Activated naive CD8-positive, alpha-beta T cell treated with anti-CD3 and anti-CD28 coated beads, Interleukin-2, amount 10 ng/mL, durations not matched to agents 7 days and 5 days (primary cell): ENCODE measurements around the gene LGALS3BP. TPM values are rescaled to one million over a fixed set of nuclear protein-coding genes. Genes with fewer than 3 reads are reported as not detected.

ENCODE experiments used
- ATAC-seq: fragments of 150-1000 bp; cut with Tn5 transposase; one replicate; pipeline ENCODE4 v1.10.0; 2021; ENCODE audit warnings: low read depth, moderate library complexity
- POLR2A ChIA-PET: fragments of 350-600 bp; sonication (Branson Sonifier 250); formaldehyde crosslinking; loops from one replicate; lab custom pipeline; 2021; ENCODE audit warnings: antibody characterized with exemption; lab: Charles Lee
- DNase-seq: peaks from one replicate; pipeline ENCODE4 v3.0.0; 2021
- H3K27ac Mint-ChIP-seq: one replicate; pipeline ENCODE4 v1.8.0; 2022; ENCODE audit warnings: mild to moderate bottlenecking, mixed read lengths
- H3K27me3 Mint-ChIP-seq: one replicate; pipeline ENCODE4 v1.8.0; 2022; ENCODE audit warnings: mild to moderate bottlenecking, moderate library complexity, mixed read lengths
- H3K36me3 Mint-ChIP-seq: one replicate; pipeline ENCODE4 v1.8.0; 2021; ENCODE audit warnings: mild to moderate bottlenecking, mixed read lengths
- H3K4me1 Mint-ChIP-seq: one replicate; pipeline ENCODE4 v1.8.0; 2021; ENCODE audit warnings: mixed read lengths
- H3K4me3 Mint-ChIP-seq: one replicate; pipeline ENCODE4 v1.8.0; 2022; ENCODE audit warnings: mild to moderate bottlenecking, moderate library complexity, mixed read lengths
- H3K9me3 Mint-ChIP-seq: one replicate; pipeline ENCODE4 v1.8.0; 2021; ENCODE audit warnings: mixed read lengths
- total RNA-seq, 2 experiments: library from RNA; stranded (reverse); gene quantifications; one replicate each; pipeline ENCODE4 v1.2.3, GENCODE V29; 2021

LGALS3BP gene
- total RNA-seq, 2 experiments from 2014 or later, result 193 to 222 TPM

- Mint-ChIP-seq H3K4me1 (peaks cover 8% of the 10 kb centered on the region), H3K4me3 (no peak overlapping the region), H3K27me3 (peaks cover 56% of the 10 kb centered on the region), H3K27ac (no peak overlapping the region), H3K9me3 (peaks cover under 1% of the 10 kb centered on the region), H3K36me3 (no peaks in the 10 kb centered on the region)
- ATAC-seq (no peak), DNase-seq (no peak)
- POLR2A ChIA-PET, result no interaction called here
These were observed 41.0 kb upstream of the LGALS3BP start for GRCh38 chr17:79020631-79021301.

- H3K27ac Mint-ChIP-seq, result no peak overlapping the region
- peaks cover 52% of the 10 kb centered on the region for H3K27me3 Mint-ChIP-seq
- peaks cover 2% of the 10 kb centered on the region for H3K9me3 Mint-ChIP-seq
- POLR2A ChIA-PET, result no interaction called here
- no peak for DNase-seq
- no peaks in the 10 kb centered on the region for H3K36me3 Mint-ChIP-seq
- peaks cover 8% of the 10 kb centered on the region for H3K4me1 Mint-ChIP-seq
- ATAC-seq, result peak; percentile 39
- H3K4me3 Mint-ChIP-seq, result no peak overlapping the region
These were observed 40.2 kb upstream of the LGALS3BP start for GRCh38 chr17:79019632-79020584.

GRCh38 chr17:79019261-79019631 is 39.5 kb upstream of the LGALS3BP start:
- Mint-ChIP-seq H3K9me3 (peaks cover 2% of the 10 kb centered on the region), H3K27ac (no peak overlapping the region), H3K4me1 (peaks cover 6% of the 10 kb centered on the region), H3K4me3 (no peak overlapping the region), H3K27me3 (peaks cover 48% of the 10 kb centered on the region), H3K36me3 (no peaks in the 10 kb centered on the region)
- no peak for ATAC-seq
- POLR2A ChIA-PET, result no interaction called here
- DNase-seq, result no peak

- Mint-ChIP-seq H3K4me1 (peaks cover 3% of the 10 kb centered on the region), H3K4me3 (no peak overlapping the region), H3K9me3 (peaks cover 3% of the 10 kb centered on the region), H3K27me3 (peaks cover 45% of the 10 kb centered on the region), H3K27ac (no peak overlapping the region), H3K36me3 (peaks cover 1% of the 10 kb centered on the region)
- DNase-seq, result no peak
- no peak for ATAC-seq
- POLR2A ChIA-PET, result interaction anchor here (0.6 kb wide), 1 partner anchor 18 kb away, joined by 4 read pairs; no protein-coding TSS in a partner anchor
These were observed 38.6 kb upstream of the LGALS3BP start for GRCh38 chr17:79018370-79018695.

GRCh38 chr17:79017546-79018369 is 38.0 kb upstream of the LGALS3BP start:
- POLR2A ChIA-PET, result no interaction called here
- H3K4me1 Mint-ChIP-seq, result peaks cover 3% of the 10 kb centered on the region
- no peak for DNase-seq
- H3K27ac Mint-ChIP-seq, result no peak overlapping the region
- peaks cover 1% of the 10 kb centered on the region for H3K36me3 Mint-ChIP-seq
- peaks cover 3% of the 10 kb centered on the region for H3K9me3 Mint-ChIP-seq
- no peak for ATAC-seq
- H3K4me3 Mint-ChIP-seq, result no peak overlapping the region
- H3K27me3 Mint-ChIP-seq, result peaks cover 39% of the 10 kb centered on the region

- H3K27ac Mint-ChIP-seq, result no peak overlapping the region
- POLR2A ChIA-PET, result no interaction called here
- H3K4me3 Mint-ChIP-seq, result no peak overlapping the region
These were observed 34.5 kb upstream of the LGALS3BP start for GRCh38 chr17:79014158-79014758.

GRCh38 chr17:79012563-79013134 is 32.9 kb upstream of the LGALS3BP start:
- POLR2A ChIA-PET, result no interaction called here
- H3K27me3 Mint-ChIP-seq, result peaks cover 11% of the 10 kb centered on the region
- no peak overlapping the region for H3K27ac Mint-ChIP-seq
- DNase-seq (no peak), ATAC-seq (no peak)
- no peak overlapping the region for H3K4me3 Mint-ChIP-seq
- H3K36me3 Mint-ChIP-seq, result peaks cover 7% of the 10 kb centered on the region
- peaks cover 19% of the 10 kb centered on the region for H3K4me1 Mint-ChIP-seq
- H3K9me3 Mint-ChIP-seq, result peaks cover 3% of the 10 kb centered on the region

More at GRCh38 chr17:79014158-79014758, 34.5 kb upstream of the LGALS3BP start:
- ATAC-seq (no peak), DNase-seq (no peak)
- Mint-ChIP-seq H3K9me3 (peaks cover 3% of the 10 kb centered on the region), H3K4me1 (peaks cover 8% of the 10 kb centered on the region), H3K27me3 (peaks cover 15% of the 10 kb centered on the region), H3K36me3 (peaks cover 1% of the 10 kb centered on the region)

GRCh38 chr17:79011451-79012147 is 31.9 kb upstream of the LGALS3BP start:
- POLR2A ChIA-PET, result no interaction called here
- Mint-ChIP-seq H3K4me1 (peaks cover 27% of the 10 kb centered on the region), H3K27ac (no peak overlapping the region), H3K27me3 (peaks cover 5% of the 10 kb centered on the region), H3K36me3 (peaks cover 10% of the 10 kb centered on the region), H3K9me3 (peaks cover 3% of the 10 kb centered on the region), H3K4me3 (no peak overlapping the region)
- DNase-seq (no peak), ATAC-seq (no peak)

GRCh38 chr17:79010304-79010646 is 30.6 kb upstream of the LGALS3BP start:
- no peak for DNase-seq
- Mint-ChIP-seq H3K27me3 (peaks cover 3% of the 10 kb centered on the region), H3K4me3 (peak overlapping the region; percentile 96), H3K27ac (peak overlapping the region; percentile 96), H3K36me3 (peaks cover 10% of the 10 kb centered on the region), H3K9me3 (peaks cover 2% of the 10 kb centered on the region), H3K4me1 (peaks cover 38% of the 10 kb centered on the region)
- ATAC-seq, result no peak
- POLR2A ChIA-PET, result interaction anchor here (0.6 to 1.4 kb wide), 4 partner anchors 15 to 65 kb away, joined by 3 to 8 read pairs (median 6); partner anchors contain the start of genes ENGASE and LGALS3BP

- ATAC-seq (peak; percentile 94), DNase-seq (peak; percentile 92)
- H3K4me3 Mint-ChIP-seq, result peak within 1 kb of the TSS; percentile 96
- H3K27me3 Mint-ChIP-seq, result peaks cover 3% of the 10 kb centered on the region
- peaks cover 39% of the 10 kb centered on the region for H3K4me1 Mint-ChIP-seq
- H3K27ac Mint-ChIP-seq, result peak within 1 kb of the TSS; percentile 96
- POLR2A ChIA-PET, result interaction anchor here (0.6 to 1.4 kb wide), 6 partner anchors 14 to 573 kb away, joined by 3 to 8 read pairs (median 4); partner anchors contain the start of genes ENGASE and LGALS3BP
- peaks cover 10% of the 10 kb centered on the region for H3K36me3 Mint-ChIP-seq
- H3K9me3 Mint-ChIP-seq, result peaks cover 2% of the 10 kb centered on the region
These were observed 29.9 kb upstream of the LGALS3BP start, which contains the start of gene CANT1 for GRCh38 chr17:79009397-79010303. Gene CANT1 (minus strand): TSS chr17:79009764. CDS start chr17:78997622, 12,142 bp downstream.
